HEK293 (cell line): ENCODE data around the gene MNT.

ENCODE experiments used
- ATF2 ChIP-seq: fragments of 450-650 bp; formaldehyde crosslinking; IDR thresholded peaks from 2 replicates; pipeline ENCODE4 v1.5.1; 2016; ENCODE audit warnings: missing biosample characterization, missing genetic modification characterization, low read depth
- BCL6B ChIP-seq: fragments of 450-650 bp; formaldehyde crosslinking; IDR thresholded peaks from 2 replicates; pipeline ENCODE4 v1.5.1; 2017; ENCODE audit warnings: missing biosample characterization, missing genetic modification characterization
- HOXA7 ChIP-seq: sonication (generic); formaldehyde crosslinking; IDR thresholded peaks from 2 replicates; pipeline ENCODE4 v1.8.1; 2022; ENCODE audit warnings: missing genetic modification reagents, borderline replicate concordance
- KLF1 ChIP-seq: fragments of 450-650 bp; formaldehyde crosslinking; IDR thresholded peaks from 2 replicates; pipeline ENCODE4 v1.5.1; 2016; ENCODE audit warnings: missing biosample characterization, missing genetic modification characterization
- KLF10 ChIP-seq: fragments of 450-650 bp; IDR thresholded peaks from 2 replicates; pipeline ENCODE4 v1.5.1; 2018; ENCODE audit warnings: missing biosample characterization, mild to moderate bottlenecking, missing genetic modification characterization
- KLF7 ChIP-seq: fragments of 450-650 bp; formaldehyde crosslinking; IDR thresholded peaks from 2 replicates; pipeline ENCODE4 v1.5.1; 2016; ENCODE audit warnings: missing biosample characterization, missing genetic modification characterization, borderline replicate concordance
- KLF9 ChIP-seq: fragments of 450-650 bp; formaldehyde crosslinking; IDR thresholded peaks from 2 replicates; pipeline ENCODE4 v1.5.1; 2016; ENCODE audit warnings: missing biosample characterization, missing genetic modification characterization, low read depth
- REST ChIP-seq: fragments of 450-650 bp; formaldehyde crosslinking; IDR thresholded peaks from 2 replicates; pipeline ENCODE4 v1.5.1; 2016; ENCODE audit warnings: missing biosample characterization, missing genetic modification characterization
- SP2 ChIP-seq: fragments of 450-650 bp; formaldehyde crosslinking; IDR thresholded peaks from 2 replicates; pipeline ENCODE4 v1.5.1; 2016; ENCODE audit warnings: missing biosample characterization, missing genetic modification characterization
- SP7 ChIP-seq: fragments of 450-650 bp; formaldehyde crosslinking; IDR thresholded peaks from 2 replicates; pipeline ENCODE4 v1.5.1; 2016; ENCODE audit warnings: missing biosample characterization, missing genetic modification characterization
- ZBTB20 ChIP-seq: fragments of 450-650 bp; formaldehyde crosslinking; IDR thresholded peaks from 2 replicates; pipeline ENCODE4 v1.5.1; 2016; ENCODE audit warnings: missing biosample characterization, missing genetic modification characterization
- ZNF148 ChIP-seq: fragments of 450-650 bp; formaldehyde crosslinking; IDR thresholded peaks from 2 replicates; pipeline ENCODE4 v1.5.0; 2017; ENCODE audit warnings: missing biosample characterization, missing genetic modification characterization, borderline replicate concordance
- ZNF157 ChIP-seq: fragments of 450-650 bp; formaldehyde crosslinking; IDR thresholded peaks from 2 replicates; pipeline ENCODE4 v1.5.1; 2016; ENCODE audit warnings: missing biosample characterization, missing genetic modification characterization
- ZNF184 ChIP-seq: fragments of 450-650 bp; IDR thresholded peaks from 2 replicates; pipeline ENCODE4 v1.5.1; 2018; ENCODE audit warnings: missing biosample characterization, mild to moderate bottlenecking, missing genetic modification characterization
- ZNF19 ChIP-seq: fragments of 450-650 bp; formaldehyde crosslinking; IDR thresholded peaks from 2 replicates; pipeline ENCODE4; 2016; ENCODE audit warnings: missing biosample characterization, missing genetic modification characterization, low read depth
- ZNF211 ChIP-seq: fragments of 450-650 bp; formaldehyde crosslinking; IDR thresholded peaks from 2 replicates; pipeline ENCODE4 v1.5.1; 2016; ENCODE audit warnings: low read depth, missing biosample characterization, missing genetic modification characterization
- ZNF302 ChIP-seq: fragments of 450-650 bp; formaldehyde crosslinking; IDR thresholded peaks from 2 replicates; pipeline ENCODE4 v1.5.1; 2016; ENCODE audit warnings: missing biosample characterization, missing genetic modification characterization, low read depth
- ZNF324 ChIP-seq: fragments of 450-650 bp; formaldehyde crosslinking; IDR thresholded peaks from 2 replicates; pipeline ENCODE4 v1.5.1; 2016; ENCODE audit warnings: missing biosample characterization, missing genetic modification characterization
- ZNF394 ChIP-seq: fragments of 450-650 bp; formaldehyde crosslinking; IDR thresholded peaks from 2 replicates; pipeline ENCODE4 v1.5.1; 2016; ENCODE audit warnings: missing biosample characterization, missing genetic modification characterization, mild to moderate bottlenecking, moderate library complexity, borderline replicate concordance
- ZNF423 ChIP-seq: fragments of 450-650 bp; formaldehyde crosslinking; IDR thresholded peaks from 2 replicates; pipeline ENCODE4 v1.5.1; 2016; ENCODE audit warnings: missing biosample characterization, missing genetic modification characterization
- ZNF501 ChIP-seq: fragments of 450-650 bp; formaldehyde crosslinking; IDR thresholded peaks from 2 replicates; pipeline ENCODE4 v1.5.1; 2016; ENCODE audit warnings: missing biosample characterization, missing genetic modification characterization
- ZNF626 ChIP-seq: fragments of 450-650 bp; sonication (Bioruptor Pico); formaldehyde crosslinking; IDR thresholded peaks from 2 replicates; pipeline ENCODE4 v1.5.1; 2018; ENCODE audit warnings: missing biosample characterization, missing genetic modification characterization, inconsistent platforms
- ZNF645 ChIP-seq: fragments of 450-650 bp; formaldehyde crosslinking; IDR thresholded peaks from 2 replicates; pipeline ENCODE4; 2016; ENCODE audit warnings: missing biosample characterization, missing genetic modification characterization
- ZNF664 ChIP-seq: fragments of 450-650 bp; formaldehyde crosslinking; IDR thresholded peaks from 2 replicates; pipeline ENCODE4 v1.5.1; 2016; ENCODE audit warnings: missing biosample characterization, missing genetic modification characterization
- ZNF707 ChIP-seq: fragments of 450-650 bp; formaldehyde crosslinking; IDR thresholded peaks from 2 replicates; pipeline ENCODE4 v1.5.1; 2016; ENCODE audit warnings: missing biosample characterization, missing genetic modification characterization
- ZNF785 ChIP-seq: fragments of 450-650 bp; formaldehyde crosslinking; IDR thresholded peaks from 2 replicates; pipeline ENCODE4 v1.5.1; 2016; ENCODE audit warnings: missing biosample characterization, missing genetic modification characterization
- ZNF830 ChIP-seq: fragments of 450-650 bp; IDR thresholded peaks from 2 replicates; pipeline ENCODE4 v1.5.0; 2018; ENCODE audit warnings: missing biosample characterization, missing genetic modification characterization, low read depth, mild to moderate bottlenecking, moderate library complexity
- ZNF837 ChIP-seq: fragments of 450-650 bp; formaldehyde crosslinking; IDR thresholded peaks from 2 replicates; pipeline ENCODE4 v1.5.1; 2016; ENCODE audit warnings: missing biosample characterization, missing genetic modification characterization
- ZSCAN23 ChIP-seq: fragments of 450-650 bp; formaldehyde crosslinking; IDR thresholded peaks from 2 replicates; pipeline ENCODE4 v1.5.1; 2016; ENCODE audit warnings: missing biosample characterization, missing genetic modification characterization
- ZSCAN4 ChIP-seq: fragments of 450-650 bp; formaldehyde crosslinking; IDR thresholded peaks from 2 replicates; pipeline ENCODE4 v1.5.1; 2017; ENCODE audit warnings: missing biosample characterization, missing genetic modification characterization

Gene MNT

GRCh38 chr17:2401426-2402221 is 764 bp upstream of the MNT start (continued):
- TF ChIP-seq ZNF148 (tag by site-specific recombination) = no peak
- TF ChIP-seq ZBTB20 (tag by site-specific recombination) = peak; percentile 87
- no peak for TF ChIP-seq ZNF830
- peak; percentile 81 for TF ChIP-seq SP2 (tag by site-specific recombination)
- no peak for TF ChIP-seq ZNF664 (tag by site-specific recombination)
- peak; percentile 77 for TF ChIP-seq SP7
- no peak for TF ChIP-seq ZSCAN4
- TF ChIP-seq REST (tag by site-specific recombination) = 0 out of 2 replicates have a peak, but pooled peaks have one; percentile 22
- TF ChIP-seq ZNF501 (tag by site-specific recombination) = peak; percentile 70
- TF ChIP-seq ZNF626 (tag by site-specific recombination) = no peak
- TF ChIP-seq ZNF707 (tag by site-specific recombination) = no peak
- peak; percentile 79 for TF ChIP-seq KLF1 (tag by site-specific recombination)
- TF ChIP-seq KLF9 (tag by site-specific recombination) = peak; percentile 97
- no peak for TF ChIP-seq BCL6B (tag by site-specific recombination)
- peak; percentile 87 for TF ChIP-seq KLF7 (tag by site-specific recombination)
- TF ChIP-seq ZNF785 (tag by site-specific recombination) = no peak
- no peak for TF ChIP-seq ZNF837 (tag by site-specific recombination)
- peak; percentile 89 for TF ChIP-seq KLF10 (tag by site-specific recombination)
- TF ChIP-seq ZNF645 (tag by site-specific recombination) = no peak
- TF ChIP-seq ATF2 (tag by site-specific recombination) = peak; percentile 82
- TF ChIP-seq ZNF157 (tag by site-specific recombination) = no peak
- peak; percentile 84; the same call in 1 of the 2 replicates for TF ChIP-seq ZNF324
- TF ChIP-seq ZNF19 (tag by site-specific recombination) = no peak
- TF ChIP-seq ZNF211 (tag by site-specific recombination) = no peak
- TF ChIP-seq HOXA7 (CRISPR knock-in tag) = no peak
- TF ChIP-seq ZNF423 (tag by site-specific recombination) = no peak
- peak; percentile 76 for TF ChIP-seq ZNF394 (tag by site-specific recombination)
- no peak for TF ChIP-seq ZNF302
- TF ChIP-seq ZSCAN23 = no peak
- TF ChIP-seq ZNF184 (tag by site-specific recombination) = no peak
